GM21381 (cell line): ENCODE measurements around the gene PHC2.

Source experiments
- ATAC-seq: cut with Tn5 transposase; IDR thresholded peaks from one replicate; pipeline ENCODE4 v1.9.1; 2021; ENCODE audit warnings: mild to moderate bottlenecking, moderate library complexity; ENCODE audit not compliant: unreplicated experiment

Gene PHC2

DNA sequence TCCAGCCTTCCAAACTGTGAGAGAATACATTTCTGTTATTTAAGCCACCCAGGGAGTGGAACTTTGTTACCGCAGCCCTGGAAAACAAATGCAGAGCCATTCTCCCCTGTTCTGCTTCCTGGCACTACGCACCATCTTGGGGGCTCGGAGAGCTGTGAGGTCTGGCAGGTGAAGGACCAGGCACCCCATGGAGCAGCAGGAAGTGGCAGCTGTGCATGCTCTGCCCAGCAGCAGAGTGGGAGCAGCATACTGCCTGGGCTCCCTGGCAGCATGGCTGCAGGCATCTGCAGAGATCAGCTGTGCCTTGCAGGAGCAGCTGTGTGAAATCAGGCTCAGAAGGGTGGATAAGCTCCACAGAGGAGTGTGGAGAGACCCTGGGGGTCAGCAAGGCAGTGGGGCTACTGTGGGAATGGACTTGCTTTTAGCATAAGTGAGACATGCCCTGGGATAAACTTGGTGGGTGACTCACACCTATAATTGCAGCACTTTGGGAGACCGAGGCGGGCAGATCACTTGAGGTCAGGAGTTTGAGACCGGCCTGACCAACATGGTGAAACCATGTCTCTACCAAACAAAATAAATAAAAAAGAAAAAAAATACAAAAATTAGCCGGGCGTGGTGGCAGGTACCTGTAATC, 23.9 kb upstream of the PHC2 start:
- no peak for ATAC-seq

DNA sequence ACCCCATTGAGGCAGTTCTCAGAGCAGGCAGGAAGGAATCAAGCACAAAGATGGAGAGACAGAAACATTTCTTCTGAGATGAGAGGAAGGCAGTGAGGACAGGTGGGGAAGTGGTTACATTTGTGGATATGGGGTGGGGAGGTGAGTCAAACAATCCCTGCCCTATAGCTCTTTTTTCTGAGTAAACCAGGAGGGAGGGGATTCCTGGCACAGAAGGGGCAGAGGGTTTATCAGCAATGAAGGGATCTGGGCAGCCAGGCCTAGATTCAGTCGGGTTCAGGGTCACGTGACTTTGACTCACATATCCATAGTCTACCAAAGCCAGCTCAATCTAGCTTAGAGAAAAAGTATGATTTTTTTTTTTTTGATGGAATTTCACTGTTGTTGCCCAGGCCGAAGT, 15.7 kb upstream of the PHC2 start:
- ATAC-seq: no peak

DNA sequence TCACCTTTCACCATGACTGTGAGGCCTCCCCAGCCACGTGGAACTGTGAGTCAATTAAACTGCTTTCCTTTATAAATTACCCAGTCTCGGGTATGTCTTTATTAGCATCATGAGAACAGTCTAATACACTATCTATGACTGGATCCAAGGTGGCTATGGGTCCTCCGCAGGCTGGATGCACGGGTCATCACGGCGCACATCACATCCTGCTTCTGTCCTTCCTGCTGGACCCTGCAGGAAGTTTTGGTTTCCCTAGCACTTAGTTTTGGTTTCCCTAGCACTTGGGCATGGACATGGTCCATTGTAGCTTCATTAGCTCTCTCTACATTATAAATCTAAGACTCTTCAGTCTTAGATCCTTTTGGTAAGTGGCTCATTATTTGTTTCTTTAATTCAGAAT, 14.2 kb upstream of the PHC2 start:
- ATAC-seq: no peak

DNA sequence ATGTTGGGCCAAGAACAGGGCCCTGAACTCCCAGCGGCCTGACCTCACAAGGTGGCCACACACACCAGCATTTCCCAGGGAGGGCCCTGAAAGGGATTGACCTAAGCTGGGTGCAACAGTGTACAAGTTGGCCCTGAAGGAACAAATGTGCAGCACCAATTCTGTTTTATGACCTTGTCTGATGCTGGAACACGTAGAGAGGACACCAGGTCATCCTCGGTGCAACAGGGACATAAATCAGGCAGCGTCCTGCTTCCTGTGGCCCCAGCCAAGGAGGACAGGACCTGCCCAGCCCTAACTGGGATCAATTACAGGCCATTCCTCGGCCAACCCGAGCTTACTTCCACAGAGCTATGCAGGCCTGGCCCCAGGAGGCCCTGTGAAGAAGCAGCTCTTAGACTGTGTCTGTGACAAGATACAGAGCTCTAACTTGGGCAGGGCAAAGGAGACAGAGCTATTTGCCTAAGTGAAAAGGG, 12.8 kb upstream of the PHC2 start:
- no peak for ATAC-seq

DNA sequence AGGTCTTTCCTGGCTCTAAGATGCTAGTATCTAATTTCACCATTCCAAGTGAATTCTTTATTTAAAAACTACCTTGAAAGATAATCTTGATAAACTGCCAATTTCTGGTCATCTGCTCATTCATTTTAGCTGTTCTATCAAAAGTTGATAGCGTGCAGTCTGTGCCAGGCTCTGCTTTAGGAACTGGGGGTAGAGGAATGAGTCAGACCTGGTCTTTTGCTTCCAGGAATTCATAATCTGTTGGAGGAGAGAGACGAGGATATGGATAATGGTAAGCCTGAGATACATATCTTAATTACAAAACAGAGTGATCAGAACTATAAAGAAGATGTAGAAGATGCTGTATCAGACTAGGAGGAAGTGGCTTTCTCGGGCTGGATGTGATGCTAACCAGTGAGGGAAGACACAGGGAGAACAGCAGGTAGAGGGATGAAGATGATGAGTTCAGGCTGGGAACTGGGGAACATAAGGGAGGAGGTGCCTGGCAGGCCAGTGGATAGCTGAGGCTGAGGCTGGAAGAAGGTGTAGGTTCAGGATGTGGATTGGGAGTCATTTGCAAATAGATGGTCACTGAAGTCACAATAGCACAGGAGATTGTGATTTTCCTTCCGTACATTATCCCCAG, 12.3 kb upstream of the PHC2 start:
- no peak for ATAC-seq

DNA sequence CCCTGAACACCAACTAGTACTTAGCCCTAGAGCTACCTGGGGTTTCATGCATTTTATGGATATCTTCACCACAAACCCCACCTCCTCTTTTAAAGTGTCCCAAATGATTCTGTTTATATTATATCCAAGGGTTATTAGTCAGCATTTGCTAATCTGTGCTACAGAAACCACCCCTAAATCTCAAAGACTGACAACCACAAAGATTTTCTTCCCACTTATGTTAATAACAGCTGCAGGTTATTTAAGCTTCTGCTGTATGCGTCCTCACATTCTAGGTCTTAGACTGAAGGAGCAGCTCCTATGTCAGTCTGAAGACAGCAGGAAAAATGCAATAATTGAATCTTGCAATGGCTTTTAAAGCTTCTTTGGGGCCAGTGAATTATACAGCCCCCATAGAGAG, 11.2 kb upstream of the PHC2 start:
- ATAC-seq: no peak

DNA sequence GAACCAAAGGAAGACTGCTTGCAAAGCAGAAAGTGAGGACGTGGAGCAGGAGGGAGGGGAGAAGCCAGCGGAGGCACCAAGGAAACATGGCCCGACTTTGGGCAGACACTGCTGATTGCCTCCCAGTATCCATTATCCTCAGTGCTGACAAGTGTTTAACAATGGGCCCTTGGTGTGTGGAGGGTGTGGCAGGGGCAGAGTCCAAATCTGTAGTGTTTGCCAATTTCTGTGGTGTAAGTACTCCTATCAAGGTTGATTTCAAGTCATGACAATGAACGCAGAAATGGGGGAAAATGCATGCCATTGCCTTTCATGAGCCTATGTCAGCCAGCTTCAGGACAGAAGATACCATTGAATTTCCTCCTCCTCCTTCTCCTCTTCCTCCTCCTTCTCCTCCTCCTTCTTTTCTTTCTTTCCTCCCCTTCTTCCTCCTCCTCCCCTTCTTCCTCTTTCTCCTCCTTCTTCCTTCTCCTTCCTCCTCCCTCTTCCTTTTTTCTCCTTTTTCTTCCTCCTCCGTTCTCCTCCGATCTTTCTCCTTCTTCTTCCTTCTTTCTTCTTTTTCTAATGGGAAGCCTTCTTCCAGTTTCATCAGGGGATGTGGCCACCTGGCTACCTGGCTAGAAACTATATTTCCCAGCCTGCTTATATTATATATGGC, 10.3 kb upstream of the PHC2 start:
- no peak for ATAC-seq

DNA sequence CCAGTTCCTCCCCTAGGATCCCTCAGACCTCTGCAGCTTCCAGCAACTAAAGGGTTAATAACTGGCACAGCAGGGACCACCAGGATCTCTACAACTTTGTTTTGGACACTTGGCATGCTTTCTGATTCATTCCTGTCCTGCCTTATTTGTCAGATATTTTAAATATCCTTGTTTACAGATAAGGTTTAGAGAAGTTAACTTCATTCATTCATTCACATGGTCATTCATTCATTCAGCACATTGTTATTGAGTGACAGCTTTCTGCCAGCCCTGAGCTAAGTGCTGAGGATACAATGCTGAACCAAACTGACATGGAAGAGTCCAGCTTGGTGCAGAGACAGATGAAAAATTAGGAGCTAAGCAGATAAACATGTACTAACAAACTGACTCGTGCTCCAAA, 8.8 kb upstream of the PHC2 start:
- no peak for ATAC-seq

DNA sequence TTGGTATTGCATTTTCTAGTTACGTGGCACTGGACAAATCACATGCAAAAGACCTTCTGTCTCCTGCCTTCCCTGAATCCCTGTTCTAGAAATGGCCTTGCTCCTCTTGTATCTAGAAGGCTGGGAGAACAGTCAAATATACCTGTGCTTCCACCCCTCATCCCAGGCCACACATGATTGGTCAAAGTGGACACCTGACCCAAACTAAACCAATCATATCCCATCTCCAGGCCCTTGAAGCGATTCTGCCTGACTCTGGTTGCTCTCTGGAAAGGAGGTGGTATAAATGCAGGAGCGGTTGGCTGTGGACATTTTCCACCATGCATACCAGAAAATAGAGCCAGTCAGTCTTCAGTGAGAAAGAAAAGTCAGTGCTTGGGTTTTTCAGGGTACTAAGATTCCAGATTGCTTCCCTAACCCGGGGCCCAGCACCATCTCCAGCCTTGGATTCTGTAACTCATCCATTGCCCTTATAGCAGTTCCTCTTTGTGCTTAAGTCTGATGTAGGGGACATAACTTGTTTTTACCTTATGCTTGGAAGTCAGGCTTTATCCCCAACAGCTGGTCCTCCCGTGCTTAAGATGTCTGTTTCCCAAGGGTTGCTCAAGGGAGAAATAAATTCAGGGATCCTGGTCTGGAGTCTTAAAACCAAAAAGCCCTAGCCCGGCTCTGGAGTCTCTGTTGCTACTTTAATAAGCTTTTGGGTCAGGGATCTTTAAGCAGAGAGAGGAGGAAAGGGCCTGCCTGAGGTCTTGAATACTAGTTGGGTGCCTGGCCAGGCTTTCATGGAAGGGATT, 7.7 kb upstream of the PHC2 start:
- ATAC-seq: no peak

DNA sequence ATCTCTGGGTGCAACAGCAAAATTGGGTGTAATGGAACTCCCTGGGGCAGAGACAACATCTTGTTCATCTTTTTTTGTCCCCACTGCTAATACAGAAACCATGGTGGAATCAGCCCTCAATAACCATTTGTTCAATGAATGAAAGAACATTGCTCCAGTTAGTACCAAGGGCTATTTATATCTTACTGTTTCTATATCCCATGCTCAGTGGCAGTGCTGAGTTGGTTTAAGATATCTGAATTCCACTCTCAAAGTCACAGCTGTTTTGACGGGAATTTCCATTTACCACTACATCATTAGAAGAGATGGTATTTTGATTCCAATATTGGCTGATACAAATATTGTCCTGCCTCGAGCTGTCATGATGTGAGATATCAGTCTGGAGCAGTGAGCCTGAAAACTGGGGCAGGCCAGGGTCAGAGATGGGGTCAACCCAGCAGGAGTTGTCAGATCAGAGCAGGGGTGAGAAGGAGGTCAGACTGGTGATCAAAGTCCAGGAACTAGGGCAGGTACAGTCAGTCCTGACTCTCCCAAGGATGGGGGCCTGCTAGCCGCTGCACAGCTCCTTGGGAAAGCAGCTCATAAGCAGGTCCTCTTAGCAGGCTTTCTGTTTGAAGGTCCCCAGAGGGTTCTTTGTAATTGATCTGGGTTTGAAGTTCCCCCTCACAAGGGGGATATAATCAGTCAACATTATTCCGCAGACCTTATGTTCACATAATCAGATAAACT, 5.8 kb upstream of the PHC2 start:
- no peak for ATAC-seq

DNA sequence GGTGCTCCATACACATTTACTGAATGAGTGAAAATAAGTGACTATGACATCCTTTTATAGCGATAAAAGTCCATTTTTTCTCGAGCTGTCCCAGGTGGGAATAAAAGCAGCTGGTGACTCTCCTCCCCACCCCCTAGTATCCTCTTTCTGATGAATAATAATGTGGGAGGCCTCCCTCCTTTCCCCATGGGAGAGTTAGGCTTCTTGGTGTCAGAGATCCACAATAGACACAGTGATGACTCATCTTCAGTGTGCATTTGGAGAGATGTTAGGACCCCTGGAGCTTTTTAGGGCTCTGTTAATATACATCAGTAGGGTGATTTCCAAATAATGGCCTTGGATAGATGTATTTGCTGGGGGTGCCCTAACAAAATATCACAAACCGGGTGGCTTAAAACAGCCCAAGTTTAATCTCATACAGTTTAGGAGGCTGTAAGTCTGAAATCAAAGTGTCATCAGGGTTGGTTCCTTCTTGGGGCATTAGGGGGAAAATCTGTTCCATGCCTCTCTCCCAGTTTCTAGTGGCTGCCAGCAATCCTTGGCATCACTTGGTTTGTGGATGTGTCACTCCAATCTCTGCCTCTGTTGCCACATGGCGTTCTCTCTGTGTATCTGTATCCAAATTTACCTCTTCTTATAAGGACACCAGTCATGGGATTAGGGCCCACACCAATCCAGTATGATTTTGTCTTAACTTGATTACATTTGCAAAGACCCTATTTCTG, 4.4 kb upstream of the PHC2 start:
- no peak for ATAC-seq

DNA sequence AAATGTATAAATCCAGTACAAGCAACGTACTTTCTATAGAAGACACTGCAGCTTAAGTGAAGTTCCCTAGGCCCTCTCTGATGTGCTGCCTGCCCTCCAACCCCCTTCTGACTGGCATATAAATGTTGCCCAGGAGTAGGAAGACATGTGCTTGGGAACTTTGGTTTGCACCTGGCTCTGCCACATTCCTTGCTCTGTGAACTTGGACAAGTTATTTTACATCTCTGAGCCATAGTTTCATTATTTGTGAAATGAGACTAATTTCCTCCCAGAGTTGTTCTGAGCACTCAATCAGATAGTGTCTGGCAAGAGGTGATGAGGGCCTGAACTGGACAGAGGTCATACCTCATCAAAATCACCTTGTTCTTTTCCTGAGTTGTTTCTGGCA, 3.5 kb upstream of the PHC2 start:
- no peak for ATAC-seq

DNA sequence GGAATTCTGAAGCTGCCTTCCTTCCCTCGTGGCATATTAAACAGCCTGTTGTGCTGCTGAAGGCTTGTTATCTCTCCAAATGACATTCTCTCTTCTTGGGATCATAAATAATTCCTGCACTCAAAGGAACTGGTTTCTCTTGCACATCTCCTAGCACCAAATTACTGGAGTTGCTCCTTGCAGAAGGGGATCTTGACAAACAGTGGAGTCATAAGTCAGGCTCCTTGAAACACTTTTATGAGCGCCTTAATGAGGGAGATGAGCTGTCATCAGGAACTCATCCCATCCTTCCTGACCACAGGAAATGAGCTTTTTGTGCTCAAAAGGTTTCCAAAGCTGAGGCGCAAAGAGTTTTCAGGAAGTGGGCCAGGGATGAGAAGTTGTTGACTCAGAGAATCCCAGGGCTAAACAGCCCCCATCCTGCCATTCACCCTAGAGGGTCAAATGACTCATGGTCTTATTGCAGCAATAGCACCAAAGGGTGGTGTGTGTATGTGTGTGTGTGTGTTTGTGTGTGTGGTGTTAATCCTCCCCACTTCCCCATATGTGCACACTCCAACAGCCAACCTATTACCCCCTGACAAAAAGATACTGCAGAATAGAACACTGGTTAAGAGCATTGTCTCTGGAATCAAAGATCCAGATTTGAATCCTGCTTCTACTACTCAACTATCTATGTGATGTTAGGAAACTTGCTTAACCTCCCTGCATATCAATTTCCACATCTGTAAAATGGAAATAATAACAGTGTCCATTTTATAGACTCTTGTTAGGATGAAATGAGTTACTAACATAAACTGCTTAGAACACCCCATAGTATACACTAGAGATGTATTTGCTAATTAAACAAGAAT, 2.8 kb upstream of the PHC2 start:
- no peak for ATAC-seq

DNA sequence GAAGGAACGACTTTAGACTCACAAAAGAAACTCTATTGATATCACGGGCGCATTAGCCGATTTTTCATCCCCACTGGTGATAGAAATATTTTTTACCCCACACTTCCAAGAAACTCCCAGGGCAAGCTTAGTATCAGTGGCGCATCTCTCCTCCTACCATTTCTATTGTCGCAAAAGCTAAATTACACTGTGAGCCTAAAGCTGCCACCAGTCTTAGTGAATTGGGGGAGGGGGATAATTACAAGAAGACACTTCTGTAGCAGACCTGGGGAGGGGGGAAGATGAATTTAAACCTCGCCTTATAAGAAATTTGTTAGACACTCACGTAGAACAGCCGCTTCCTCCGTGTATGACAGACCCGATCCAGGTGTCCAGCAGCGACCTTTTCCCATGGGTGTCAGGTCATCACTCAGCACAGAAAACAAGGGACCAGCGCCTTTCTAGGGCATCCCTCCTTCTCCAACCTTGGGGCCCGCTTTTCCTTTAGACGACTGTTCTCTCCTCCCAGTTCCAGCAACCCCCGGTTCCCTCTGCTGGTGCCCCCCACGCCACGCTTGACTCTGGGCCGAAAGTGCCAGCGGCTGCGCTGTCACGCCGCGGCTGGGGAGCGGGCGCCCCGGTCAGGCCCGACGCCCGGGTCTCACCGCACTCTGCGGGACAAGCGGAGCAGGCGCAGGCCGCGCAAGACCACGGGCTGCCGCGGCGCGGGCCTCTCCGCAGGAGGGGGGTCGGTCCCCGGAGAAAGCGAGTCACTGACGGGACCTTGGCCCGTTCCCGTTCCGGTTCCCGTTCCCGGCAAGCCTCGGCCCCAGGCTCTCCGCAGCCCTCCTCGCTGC, 821 bp downstream of the PHC2 start:
- ATAC-seq: no peak

DNA sequence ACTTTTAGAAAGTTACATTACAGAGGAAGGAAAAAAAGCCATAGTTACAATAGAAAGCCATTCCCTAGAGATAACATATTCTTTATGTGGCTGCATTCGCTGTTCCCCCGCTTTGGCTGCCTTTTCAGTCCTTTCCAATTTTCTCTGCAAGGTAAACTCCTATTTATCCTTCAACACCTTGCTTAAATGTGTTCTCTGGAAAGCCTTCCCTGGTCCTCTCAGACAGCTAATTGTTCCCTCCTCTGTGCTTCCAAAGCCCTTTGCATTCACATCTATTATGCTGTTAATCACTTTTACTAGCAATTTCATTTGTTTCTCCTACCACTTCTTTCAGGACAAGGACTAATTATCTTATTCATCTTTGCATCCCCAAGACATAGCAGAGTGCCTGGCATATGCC, 1.6 kb downstream of the PHC2 start:
- no peak for ATAC-seq

DNA sequence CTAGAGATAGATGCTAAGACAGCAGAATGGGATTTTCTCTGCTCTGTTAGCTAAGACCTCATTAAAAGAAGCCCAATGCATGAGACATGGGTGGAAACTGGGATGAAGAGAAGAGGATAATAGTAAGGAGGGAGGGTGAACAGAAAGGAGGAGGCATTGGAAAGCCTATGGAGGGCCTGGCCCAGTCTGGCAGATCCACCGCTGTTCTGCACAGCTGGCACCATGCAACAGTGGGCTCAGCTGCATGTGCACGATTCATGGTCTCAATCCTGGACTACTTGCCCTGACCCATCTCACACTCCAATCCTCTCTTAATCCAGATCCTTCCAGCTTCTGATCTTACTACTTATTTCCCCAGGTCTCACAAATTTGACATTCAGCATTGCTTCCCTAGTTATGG, 2.2 kb downstream of the PHC2 start:
- no peak for ATAC-seq

DNA sequence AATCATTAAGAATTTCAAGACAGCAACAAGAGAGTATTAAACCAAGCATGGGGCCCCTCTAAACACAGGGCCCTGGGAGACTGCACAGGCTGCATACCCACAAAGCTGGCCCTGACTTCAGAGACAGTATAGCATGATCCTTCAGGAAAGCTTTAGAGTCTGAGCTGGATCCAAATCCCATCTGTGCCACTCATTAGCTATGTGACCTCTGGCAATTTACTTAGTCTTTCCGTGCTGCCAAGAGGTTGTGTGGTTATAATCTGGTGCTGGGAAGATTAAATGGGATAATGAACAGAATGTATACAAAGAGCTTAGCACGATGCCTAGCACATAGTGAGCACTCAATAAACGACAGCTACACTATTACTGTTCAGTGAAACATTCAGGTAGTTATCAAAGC, 4.0 kb downstream of the PHC2 start:
- no peak for ATAC-seq

DNA sequence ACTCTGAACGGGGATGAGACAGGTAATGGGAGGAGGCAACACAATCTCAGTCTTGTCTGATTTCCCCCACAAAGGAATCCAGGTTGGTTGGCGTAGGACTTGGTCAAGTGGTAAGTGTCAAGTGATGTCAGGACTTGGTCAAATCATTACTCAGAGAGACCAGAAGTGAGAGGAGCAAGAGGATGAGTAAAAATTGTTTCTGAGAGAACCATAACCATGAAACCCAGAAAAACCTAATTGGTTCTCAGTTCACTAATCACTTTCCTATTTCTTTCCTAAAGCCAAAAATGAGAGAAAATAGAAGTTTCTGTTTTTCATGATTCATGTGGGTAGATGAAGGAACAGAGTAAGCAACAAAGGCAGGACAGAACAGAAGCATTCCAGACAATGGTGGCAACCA, 5.0 kb downstream of the PHC2 start:
- ATAC-seq: no peak

DNA sequence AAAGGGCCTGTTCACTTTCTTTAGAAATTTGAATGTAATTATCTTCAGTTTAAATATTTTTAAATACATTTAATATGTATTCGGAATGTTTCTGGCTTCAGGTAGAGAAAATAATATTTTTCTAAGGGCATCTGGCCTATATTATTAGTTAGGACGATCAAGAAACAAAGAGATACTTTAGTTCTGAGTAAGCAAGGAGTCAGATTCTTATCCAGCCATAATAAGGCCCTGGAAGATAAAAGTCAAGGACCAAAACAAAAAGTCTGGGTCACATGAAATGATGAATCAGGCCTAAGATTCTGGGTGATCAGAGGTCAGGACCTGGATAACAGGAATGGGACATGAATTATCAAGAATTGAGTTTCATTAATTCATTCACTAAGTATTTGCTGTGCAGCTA, 6.3 kb downstream of the PHC2 start:
- no peak for ATAC-seq
